Occipital lobe (tissue), 2 donors: Measurements from ENCODE around the gene MKNK1. TPM values are rescaled to one million over a fixed set of nuclear protein-coding genes. Genes with fewer than 3 reads are reported as not detected.

ENCODE experiments used
- DNase-seq: peaks from one replicate; lab custom pipeline; 2025; lab: John Stamatoyannopoulos, UW
- total RNA-seq: library from RNA; depleted of rRNA; stranded (reverse); fragments of >200 nt; gene quantifications from one replicate; pipeline ENCODE4 v1.2.3, GENCODE V29; 2014

The MKNK1 gene
- total RNA-seq, 1 donor from 2014 or later = 8.7 TPM

DNA sequence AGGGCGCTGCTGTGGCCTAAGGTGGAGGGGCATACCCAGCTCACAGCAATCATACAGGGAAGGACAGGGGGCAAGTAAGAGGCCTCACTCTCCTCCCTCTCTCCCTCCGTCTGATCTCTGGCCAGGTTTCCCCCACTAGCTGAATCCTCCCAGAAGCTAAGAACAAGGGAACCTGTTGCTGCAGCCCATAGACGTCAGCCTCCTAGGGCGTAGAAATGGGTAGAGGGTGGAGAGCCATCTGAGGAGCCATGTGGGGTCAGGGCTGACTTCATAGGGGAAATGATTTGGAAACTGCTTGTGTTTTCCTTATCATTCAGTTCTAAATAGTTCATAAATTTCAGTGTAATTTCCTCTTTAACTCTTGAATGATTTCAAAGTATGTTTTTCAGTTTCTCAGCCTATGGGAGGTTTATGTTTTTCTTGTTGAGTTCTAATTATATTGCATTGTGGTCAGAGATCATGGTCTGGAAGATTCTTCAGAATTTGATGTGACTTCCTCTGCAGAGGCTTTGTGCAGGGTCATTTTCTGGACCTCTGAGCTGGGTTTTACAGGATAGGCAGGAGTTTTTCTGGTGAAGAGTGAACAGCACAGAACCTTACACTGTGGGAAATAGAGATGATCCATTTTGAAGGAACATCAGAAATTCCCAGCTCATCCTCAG lies 14.8 kb upstream of the MKNK1 start:
- no peak for DNase-seq

DNA sequence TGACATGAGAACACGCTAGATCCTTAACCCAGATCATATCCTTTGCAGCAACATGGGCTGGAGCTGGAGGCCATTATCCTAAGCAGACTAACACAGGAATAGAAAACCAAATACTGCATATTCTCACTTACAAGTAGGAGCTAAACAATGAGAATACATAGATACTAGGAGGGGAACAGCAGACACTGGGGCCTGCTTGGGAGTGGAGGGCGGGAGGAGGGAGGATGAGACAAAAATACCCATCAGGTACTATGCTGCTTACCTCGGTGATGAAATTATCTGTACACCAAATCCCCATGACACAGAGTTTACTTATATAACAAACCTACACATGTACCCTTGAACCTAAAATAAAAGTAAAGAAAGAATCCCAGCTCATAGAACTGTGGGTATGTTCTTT lies 13.8 kb upstream of the MKNK1 start:
- DNase-seq = no peak

DNA sequence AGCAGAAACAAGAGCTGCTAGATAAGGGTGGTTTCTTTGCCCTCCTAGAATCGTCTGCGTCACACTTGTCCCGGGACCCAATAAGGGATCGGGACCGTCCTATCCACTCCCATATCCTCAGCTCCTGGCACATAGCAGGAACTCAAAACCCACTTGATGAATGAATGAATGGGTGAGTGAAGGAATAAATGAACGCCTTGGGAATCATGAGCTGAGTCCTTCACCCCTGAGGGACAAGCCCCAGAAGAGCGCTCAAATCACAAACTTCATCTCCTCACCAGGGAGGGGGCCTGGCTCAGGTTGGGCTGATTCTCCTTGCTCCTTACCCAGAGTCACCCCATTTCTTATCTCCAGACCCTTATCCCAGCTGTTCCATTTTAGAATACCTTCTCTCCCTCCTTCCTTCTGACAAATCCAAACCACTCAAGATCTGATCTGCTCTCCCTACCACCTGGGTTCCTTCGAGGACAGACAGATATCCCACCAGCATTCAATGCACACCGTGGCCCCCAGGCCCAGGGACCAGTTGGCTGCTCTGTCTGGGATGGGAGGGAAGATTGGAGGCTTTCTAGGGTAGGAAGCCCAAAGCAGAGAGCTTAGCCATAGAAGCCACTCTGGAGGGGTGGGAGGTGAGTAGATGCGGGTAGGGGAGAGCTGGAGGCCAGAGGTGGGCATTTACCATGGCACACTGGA lies 13.2 kb upstream of the MKNK1 start:
- no peak for DNase-seq

DNA sequence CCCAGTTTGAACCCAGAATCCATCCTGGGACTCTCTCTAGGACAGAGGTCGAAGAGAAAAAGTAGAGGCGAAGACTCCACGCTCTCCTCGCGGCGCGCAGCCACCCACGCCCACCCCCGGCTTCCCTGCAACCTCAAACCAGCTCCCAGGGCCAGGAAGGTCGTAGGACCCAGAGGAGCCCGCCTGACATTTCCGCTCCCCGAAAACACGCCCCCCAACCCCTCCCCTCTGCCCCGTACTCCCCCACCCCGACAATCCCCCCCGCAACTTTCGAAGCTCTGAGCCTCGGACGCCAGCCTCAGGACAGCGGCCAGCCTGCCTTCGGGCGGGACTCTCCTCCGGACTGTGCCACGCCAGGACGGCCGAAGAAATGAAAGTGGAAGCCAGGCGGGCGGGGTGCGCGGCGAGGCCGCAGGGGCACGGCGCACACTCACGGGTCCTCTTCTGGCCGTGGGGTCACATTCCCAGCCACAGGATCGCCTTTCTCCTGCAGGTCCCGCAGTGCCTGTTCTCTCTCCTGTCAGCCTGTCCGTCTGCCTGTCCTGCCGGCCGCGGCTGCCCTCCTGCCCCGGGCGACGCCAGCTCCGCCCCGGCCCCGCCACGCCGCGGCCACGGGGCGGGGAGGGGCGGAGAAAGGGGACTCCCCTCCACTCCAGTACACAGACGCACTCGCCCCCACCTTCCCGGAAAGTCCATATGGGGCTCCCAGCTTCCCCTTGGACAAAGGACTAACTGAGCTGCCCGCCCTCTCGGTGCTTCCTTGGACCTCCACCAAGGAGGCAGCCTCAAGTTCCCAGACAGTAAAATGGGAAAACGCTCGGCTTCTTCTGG lies 12.4 kb upstream of the MKNK1 start, which contains the start of gene MOB3C:
MOB3C (minus strand) TSS at position 535 of the 831 bp plus-strand sequence. CDS start 3,490 bp downstream, outside the sequence.
- DNase-seq = peak; percentile 67

DNA sequence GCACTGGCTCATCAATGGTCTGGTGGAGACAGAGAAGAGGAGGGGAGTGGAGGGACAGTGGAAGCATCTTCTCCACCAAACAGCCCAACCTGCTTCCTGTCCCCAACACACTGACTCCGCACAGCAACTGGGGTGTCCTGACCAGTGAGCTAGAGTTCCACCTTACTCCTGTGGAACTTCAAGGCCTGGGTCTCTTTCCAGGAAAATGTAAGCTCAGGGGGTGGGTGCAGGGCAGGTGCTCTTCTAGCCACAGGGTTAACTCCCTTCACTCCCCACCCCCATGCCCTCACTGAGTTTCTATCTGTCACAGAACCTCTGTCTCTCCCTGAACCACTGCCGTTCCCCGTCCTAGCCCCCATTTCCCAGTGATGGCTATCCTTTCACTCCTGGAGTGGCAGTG lies 11.7 kb upstream of the MKNK1 start:
- no peak for DNase-seq

DNA sequence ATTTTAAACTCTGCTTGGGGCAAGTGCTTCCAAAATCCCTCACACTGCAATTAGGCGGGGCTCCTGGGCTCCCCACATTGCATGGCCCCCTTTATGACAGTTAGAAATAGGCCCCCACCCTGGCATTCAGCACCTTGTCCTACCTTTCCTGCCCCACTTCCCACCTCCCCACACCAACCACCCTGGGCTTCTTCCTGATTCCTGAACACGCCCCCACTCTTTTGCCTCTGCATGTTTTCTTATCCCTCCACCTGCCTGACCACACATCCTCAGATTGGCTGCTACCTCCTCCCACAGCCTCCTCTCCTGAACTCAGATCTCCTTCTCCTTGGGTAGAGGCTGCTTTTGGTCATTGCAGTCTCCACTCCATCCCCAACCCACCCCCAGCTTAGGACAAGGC lies 11.0 kb upstream of the MKNK1 start:
- no peak for DNase-seq

DNA sequence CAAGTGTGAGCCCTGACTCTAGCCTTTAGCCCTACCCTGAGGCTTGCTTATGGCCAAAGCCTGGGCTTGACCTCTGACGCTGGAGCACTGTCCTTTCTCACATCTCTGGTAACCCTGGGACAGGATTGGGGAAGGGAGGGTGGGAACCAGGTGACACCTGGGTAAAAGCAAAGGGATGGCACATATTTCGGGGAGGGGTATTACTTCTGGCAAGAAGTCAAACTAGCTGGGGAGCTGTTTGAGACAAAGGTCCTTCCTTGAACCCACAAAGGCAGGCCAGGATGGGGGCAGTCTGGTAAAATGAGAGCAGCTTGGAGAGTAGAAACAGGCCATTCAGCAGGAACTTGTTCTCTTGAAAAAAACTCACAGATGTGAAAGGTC lies 10.5 kb upstream of the MKNK1 start:
- DNase-seq = no peak

DNA sequence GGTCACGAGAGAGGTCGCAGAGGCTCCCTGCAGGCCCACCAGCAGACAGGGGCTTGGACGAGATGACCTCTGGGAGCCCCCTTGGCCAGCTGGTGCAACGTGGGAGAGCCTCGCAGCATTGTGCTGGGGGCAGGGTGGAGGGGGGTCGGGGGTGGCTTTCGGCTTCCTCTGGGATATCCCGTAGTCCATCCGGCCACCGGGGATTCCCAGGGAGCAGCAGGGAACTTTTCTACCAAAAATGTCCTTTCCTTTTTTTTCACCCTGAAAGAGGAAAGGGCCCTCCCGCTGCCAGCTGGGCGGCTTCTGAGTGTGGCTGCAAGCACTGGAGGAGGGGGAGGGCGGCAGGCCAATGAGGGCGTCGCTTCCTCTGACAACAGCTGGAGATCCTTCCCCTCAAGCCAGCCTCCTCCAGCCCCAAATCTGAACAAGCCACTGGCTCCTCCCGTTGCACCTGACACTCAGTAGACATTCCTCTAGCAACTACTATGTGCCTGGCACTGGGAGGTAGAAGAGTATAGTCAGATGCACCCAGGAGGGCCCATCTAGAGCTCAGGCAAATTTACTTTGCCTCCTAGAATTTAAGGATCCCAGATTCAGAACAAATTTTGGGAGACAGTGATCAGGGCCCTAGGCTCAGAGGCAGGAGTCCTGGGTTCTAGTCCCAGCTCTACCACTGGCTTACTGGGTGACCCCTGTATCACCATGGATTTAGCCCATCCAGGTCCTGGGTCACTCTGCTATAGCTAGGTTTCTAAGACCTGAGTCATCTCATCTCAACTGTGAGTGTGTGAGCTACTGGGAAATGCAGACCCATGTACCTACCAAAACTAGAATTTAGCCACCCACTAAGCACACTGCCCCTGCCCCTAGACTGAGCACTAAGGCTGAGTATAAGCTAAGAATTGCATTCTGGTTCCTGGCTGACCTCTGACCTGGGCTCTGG lies 9.9 kb upstream of the MKNK1 start:
- DNase-seq = peak; percentile 23

DNA sequence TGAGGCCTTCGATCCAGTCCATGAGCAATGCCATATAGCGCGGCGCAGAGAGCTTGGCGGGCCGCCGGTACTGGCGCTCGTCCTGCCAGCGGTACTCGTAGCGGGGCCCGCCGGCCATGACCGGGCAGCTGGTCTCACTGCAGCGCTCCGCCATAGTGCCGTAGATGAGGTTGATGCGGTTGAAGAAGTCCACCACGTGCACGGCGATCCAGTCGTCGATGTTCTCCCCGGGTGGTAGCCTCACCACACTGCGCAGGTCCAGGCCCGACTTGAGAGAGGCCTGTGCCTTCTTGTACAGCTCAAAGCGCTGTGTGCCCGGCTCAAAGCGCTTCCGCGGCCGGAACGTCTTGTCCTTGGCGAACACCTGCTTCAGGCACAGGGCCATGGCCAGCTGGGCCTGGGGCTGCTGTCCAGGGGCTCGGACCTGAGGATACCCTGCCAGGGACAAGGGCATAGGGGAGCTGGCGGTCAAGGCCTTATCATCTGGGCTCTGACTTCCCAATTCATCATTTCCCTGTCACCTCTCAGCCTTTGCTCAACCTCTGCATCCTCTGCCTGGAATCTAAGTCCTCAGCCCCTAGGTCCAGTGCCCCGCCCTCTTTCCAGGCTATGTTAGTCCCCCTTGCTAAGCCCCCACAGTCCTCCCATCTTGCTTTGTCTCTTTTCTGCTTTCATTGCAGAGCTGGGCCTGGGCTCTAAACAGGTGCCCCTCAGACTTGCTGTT lies 9.0 kb upstream of the MKNK1 start:
- no peak for DNase-seq

DNA sequence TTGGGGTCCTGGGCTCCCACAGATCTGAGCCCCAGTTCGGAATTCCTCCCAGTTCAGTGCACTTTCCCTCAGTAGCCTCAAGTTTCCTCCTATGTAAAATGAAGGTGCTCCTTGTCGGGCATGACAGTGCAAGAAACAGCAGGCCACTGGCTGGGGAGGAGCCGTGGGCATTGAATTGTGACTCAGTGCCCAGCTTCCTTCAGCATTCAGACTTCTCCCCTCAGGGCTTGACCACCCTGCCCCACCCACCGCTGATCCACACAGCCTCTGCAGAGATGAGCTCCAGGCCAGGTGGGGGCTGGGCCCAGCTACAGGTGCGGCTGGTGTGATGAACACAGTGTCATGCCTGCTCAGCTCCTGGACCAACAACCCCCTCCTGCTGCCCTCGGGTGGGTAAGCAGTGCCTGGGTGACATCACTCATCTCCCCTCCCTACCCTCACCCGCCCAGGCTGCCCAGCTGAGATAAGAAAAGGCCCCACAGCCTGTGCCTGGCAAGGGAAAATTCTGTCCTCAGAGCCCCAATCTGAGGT lies 7.7 kb upstream of the MKNK1 start:
- DNase-seq = no peak

DNA sequence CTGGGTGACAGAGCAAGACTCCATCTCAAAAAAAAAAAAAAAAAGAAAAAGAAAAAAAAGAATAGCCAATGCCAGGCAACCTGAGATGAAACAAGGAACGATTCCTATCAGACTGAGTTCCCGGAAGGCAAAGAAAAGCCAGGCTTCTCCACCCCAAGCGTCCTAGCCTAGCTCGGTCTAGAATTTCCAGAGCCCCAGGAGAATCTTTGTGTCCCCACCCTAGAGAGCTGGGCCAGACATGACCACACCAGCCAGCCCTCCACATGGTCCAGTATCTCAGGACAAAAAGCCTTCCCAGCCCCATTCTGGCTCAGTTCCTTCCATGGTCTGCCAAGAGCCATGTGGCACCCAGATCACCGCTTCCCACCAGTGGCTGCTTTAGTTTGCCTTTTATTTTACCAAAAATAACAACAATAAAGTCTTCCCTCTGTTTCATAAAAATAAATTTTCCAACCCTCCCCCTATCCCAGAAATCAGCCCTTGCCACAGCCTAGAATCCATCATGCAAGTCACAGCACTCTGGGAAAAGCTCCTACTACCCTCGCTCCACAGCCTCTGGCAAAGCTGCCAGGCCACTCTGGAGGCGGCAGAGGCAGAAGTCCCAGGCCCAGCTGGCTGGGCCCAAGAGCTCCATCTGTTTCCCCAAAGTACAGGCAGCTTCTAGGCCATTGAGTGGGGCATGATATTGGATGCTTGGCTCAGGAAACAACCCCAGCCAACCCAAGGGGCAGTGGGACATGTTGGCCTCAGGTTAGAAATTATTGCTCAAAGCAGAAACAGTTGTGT lies 3.5 kb upstream of the MKNK1 start:
- no peak for DNase-seq

DNA sequence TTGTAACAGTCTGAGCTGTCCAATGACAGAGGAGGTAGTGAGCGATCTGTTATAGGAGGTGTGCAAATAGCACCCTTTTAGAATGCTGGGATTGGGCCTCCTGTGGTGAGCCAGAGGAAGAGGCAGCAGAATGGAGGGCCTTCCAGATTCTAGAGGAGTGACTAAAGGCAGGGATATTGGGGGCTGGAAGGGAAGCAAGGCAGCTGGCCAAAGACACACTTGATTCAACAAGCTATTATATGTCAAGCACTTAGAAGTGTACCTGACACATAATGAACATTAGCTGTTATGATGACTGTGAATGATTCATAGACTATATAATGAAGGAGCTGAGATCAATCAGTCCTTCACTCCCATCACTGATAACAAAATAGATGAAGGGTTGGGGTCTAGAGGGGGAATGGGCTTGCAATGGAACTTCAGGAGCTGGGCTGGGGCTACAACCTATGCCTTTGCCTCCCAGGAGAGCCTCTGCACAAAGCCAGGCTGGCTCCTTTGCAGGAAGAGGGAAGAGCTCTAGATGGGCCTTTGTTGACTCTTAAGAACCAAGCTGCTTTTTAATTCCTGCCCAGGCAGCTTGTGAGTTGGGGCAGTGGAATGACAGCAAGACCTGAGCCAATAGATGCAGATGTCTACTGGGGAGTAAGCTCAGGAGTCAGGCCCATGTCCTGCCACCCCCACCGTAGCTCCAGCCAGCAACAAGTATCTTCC lies 2.3 kb upstream of the MKNK1 start:
- no peak for DNase-seq

DNA sequence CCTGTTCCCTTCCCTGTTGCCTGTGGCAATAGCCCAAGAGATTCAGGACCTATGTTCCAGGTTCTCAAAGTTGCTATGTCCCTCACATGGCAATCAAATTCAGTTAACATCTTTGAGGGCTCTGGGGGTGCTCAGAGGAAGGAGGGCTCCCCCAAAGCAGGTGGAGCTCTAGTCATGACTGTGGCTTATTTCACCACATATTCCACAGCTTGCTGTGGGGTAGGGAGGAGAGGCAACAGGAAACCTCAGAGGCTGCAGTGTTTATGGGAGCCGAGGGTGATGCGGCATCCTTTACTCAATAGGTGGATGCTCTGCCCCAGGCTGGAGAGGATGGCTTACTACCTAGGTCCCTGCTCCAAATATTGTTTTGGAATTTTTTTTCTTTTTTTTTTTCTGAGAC lies 1.2 kb upstream of the MKNK1 start:
- no peak for DNase-seq

DNA sequence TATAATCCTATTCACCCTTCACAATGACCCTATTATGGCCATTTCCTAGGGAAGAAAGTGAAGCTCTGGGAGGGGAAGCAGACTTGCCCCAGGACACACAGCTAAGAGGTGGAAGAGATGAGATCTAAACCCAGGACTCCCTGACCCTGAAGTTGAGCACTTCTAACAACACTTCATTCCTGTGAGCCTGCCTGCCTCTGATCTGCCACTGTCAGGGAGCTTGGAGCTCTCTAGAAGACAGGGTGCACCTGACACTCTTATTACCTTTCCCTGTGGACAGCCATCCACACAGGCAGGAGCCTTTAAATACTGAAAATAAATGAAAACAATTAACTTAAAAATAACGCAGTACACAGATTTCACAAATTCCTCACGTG lies 599 bp downstream of the MKNK1 start:
- DNase-seq = no peak

DNA sequence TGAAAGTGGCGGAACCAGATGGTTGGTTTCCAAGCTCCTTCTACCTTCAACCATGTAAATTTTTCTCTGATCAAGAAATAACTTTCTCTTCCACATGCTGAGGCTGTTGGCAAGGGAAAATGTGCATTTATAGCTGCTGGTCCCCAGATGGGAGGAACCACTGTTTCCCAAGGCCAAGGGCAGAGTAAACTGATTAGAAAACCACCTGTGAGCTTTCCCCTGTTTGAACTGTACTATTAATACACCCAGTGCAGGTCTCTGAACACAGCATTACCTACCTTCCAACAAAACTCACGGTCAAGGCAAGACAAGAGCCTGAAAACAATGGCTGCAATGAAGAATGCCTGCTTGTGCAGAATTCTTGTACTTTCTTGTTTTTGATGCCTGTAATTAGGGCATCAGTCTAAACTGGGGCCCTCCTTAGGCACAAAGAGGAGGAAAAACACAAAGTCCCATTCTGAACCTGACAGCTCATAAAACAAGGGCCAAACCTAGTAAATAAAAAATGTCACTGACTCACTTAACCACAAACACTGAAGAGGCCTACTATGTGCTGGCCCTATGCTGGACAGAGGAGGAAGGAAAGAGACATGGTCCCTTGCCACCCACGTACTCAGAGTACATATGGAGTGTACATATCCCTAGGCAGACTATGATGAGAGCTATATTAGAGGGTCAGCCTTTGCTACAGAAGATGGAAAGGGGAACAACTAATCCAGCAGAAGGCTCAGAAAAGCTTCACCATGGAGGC lies 2.6 kb downstream of the MKNK1 start:
- no peak for DNase-seq

DNA sequence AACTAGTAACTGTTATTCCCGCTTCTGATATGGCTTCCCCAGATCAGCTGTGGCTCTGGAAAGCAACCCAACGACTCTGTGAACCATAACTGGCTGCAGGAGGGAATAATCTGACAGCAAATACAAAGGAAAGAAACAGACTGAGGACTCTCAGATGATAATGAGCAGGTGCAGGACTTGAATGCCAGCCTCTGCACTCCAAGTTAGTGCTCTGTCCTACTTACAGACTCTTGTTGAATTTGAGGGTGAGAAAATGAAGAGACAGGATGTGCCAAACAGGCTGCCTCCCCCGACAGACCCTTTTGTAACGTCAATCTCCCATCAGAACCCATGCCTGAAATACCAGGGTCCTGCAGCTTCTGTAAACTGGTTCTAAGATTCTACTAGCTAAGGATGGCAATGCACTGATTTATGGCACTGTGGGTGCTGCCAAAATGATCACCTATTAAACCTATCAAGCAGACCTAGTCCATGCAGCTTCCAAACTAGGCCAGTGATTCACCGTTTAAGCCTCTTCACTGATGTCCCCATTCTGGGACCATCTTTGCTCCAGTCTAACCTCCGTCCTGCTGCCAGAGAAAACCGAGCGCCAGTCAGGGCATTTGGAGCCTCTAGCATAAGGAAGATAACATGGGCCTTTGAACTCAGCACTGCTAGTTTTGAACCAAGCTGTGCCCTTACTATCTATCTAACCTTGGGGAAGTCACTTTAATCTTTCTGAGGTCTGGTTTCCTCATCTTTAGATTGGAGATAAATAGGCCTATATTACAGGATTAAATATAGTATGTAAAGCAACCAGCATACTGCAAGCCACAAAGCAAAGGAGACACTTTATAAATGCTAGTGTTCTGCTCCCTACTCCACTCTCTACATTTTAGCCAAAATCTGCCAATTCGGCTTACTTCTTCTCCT lies 4.8 kb downstream of the MKNK1 start:
- no peak for DNase-seq

DNA sequence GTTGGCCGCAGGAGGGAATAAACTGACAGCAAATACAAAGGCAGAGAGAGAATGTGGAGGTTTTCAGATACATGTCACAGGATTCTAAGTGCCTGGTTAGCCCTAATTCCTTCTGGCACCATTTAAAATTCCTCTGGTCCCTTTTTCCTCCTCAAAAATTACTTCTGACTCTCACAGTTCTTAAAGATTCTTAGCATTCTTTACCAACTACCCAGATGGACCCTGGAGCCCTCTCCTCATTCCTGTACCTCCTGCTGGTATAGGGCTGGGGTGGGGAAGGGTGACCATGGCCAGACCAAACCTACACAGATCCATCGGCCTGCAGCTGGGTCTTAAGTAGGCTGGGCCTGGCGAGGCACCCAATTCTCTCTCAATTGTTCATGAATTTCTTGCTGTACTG lies 7.2 kb downstream of the MKNK1 start:
- DNase-seq = no peak
